HEK293T (cell line): Measurements from ENCODE around the gene EXOC7.

Experiments
- CTCF ChIA-PET: fragments of 350-600 bp; formaldehyde crosslinking; extraction: SDS; loops from one replicate; lab custom pipeline; 2021; ENCODE audit warnings: antibody characterized with exemption, inconsistent platforms; lab: Yijun Ruan, JAX
- POLR2A ChIA-PET: fragments of 350-600 bp; formaldehyde crosslinking; extraction: SDS; loops from one replicate; lab custom pipeline; 2020; ENCODE audit warnings: antibody characterized with exemption, inconsistent platforms; lab: Yijun Ruan, JAX
- DNase-seq: peaks from one replicate; pipeline ENCODE4 v3.0.0; 2012; ENCODE audit warnings: mixed read lengths; ENCODE audit errors: extremely low spot score
- ARNT ChIP-seq: fragments of 450-650 bp; IDR thresholded peaks from 2 replicates; pipeline ENCODE4 v1.6.1; 2017; ENCODE audit warnings: mild to moderate bottlenecking
- BHLHE40 ChIP-seq: fragments of 450-650 bp; IDR thresholded peaks from 2 replicates; pipeline ENCODE4 v1.6.1; 2016; ENCODE audit warnings: mild to moderate bottlenecking, moderate library complexity, borderline replicate concordance
- CTBP1 ChIP-seq: fragments of 450-650 bp; IDR thresholded peaks from 2 replicates; pipeline ENCODE4 v1.6.1; 2016; ENCODE audit warnings: borderline replicate concordance
- ELF4 ChIP-seq: fragments of 450-650 bp; IDR thresholded peaks from 2 replicates; pipeline ENCODE4 v1.6.1; 2017; ENCODE audit warnings: antibody characterized with exemption
- FOXA1 ChIP-seq: fragments of 450-650 bp; IDR thresholded peaks from 2 replicates; pipeline ENCODE4 v1.6.1; 2016; ENCODE audit warnings: mild to moderate bottlenecking
- FOXK2 ChIP-seq: fragments of 450-650 bp; IDR thresholded peaks from 2 replicates; pipeline ENCODE4 v1.6.1; 2016; ENCODE audit warnings: mild to moderate bottlenecking
- FOXM1 ChIP-seq: fragments of 450-650 bp; IDR thresholded peaks from 2 replicates; pipeline ENCODE4 v1.6.1; 2017; ENCODE audit warnings: mild to moderate bottlenecking, borderline replicate concordance
- HDGF ChIP-seq: fragments of 450-650 bp; IDR thresholded peaks from 2 replicates; pipeline ENCODE4 v1.6.1; 2017; ENCODE audit warnings: antibody characterized with exemption, borderline replicate concordance
- L3MBTL2 ChIP-seq: fragments of 450-650 bp; conservative IDR thresholded peaks from 2 replicates; pipeline ENCODE4 v1.6.1; 2016; ENCODE audit warnings: mild to moderate bottlenecking
- LEF1 ChIP-seq: fragments of 450-650 bp; IDR thresholded peaks from 2 replicates; pipeline ENCODE4 v1.6.1; 2017; ENCODE audit warnings: mild to moderate bottlenecking, borderline replicate concordance
- NFRKB ChIP-seq: fragments of 450-650 bp; IDR thresholded peaks from 2 replicates; pipeline ENCODE4 v1.6.1; 2016; ENCODE audit warnings: mild to moderate bottlenecking, moderate library complexity
- SP1 ChIP-seq: fragments of 450-650 bp; IDR thresholded peaks from 2 replicates; pipeline ENCODE4 v1.6.1; 2017
- SUZ12 ChIP-seq: fragments of 450-650 bp; IDR thresholded peaks from 2 replicates; pipeline ENCODE4 v1.6.1; 2016; ENCODE audit warnings: mild to moderate bottlenecking
- ZNF384 ChIP-seq: fragments of 450-650 bp; IDR thresholded peaks from 2 replicates; pipeline ENCODE4 v1.6.1; 2016
- TF ChIP-seq, protein P1 (sequence below): fragments of 450-650 bp; IDR thresholded peaks from 2 replicates; pipeline ENCODE4 v1.6.1; 2016

Gene EXOC7

DNA sequence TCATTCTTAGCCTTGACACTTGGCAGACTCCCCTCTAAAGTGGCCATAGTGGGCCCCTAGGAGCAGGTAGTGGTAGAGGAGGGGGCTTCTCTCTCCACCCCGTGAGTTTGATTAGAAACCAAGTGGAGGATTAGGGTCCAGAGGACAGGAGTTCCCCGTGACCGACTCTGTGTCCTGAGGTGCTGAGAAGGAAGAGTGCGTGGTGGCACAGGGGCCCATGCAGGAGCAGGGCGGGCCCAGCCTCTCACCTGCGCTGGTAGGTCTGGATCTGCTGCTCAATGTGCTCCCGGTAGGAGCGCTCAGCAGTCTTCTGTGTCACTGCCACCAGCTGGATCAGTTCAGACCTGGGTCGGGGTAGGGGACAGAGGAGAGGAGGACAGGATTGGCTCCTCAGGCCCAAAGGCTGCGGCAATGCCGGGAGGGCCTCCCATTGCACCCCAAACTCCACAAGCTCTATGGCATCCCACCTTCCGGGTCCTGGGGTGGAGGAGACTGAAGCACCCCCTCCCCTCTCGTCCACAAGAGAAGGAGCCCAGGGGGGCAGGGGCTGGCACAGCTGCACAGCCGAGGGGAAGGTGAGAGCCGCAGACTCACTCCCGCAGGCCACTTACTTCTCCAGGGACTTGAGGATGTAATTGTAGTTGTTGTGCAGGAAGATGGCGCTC lies 18.4 kb downstream of the EXOC7 start:
- TF ChIP-seq BHLHE40 (no peak), FOXK2 (no peak)
- no peak for DNase-seq
- POLR2A ChIA-PET: interaction anchor here (1.6 kb wide), 1 partner anchor 10 kb away, joined by 3 read pairs; no protein-coding TSS in a partner anchor
- CTCF ChIA-PET: no interaction called here

DNA sequence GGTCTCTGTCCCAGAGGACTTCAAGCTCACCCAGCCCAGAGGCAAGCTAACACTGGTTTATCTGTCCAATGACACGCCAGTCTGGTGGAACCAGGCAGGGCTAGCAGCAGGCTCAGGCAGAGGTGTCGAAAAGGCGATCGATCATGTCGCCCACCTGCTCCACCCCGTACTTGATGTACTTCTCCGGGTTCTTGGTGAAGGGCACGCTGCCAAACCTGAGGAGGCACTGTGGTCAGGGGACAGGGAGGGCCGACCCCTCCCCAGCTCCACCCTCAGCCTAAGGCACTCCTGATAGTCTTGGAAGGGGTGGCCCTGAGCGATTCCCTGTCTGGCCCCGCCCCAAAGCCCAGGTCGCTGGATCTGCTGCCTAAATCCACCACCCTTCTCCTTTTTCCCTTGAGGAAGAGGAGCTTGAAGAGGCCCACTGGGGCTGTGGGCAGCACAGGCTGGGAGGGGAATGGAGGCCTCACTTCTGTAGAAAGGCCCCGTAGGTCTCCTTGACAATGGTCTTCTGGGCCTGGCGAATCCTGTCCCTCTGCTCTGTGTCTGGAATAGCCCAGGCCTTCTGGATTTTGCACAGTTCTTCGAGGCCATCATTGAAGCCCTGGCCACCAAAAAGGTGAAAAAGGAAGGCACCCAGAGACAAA lies 19.9 kb downstream of the EXOC7 start:
- TF ChIP-seq BHLHE40 (no peak), LEF1 (no peak)
- no peak for DNase-seq
- ChIA-PET POLR2A (interaction anchor here (1.0 kb wide), 1 partner anchor 11 kb away, joined by 6 read pairs; the partner anchor contains the start of gene SRP68), CTCF (no interaction called here)

DNA sequence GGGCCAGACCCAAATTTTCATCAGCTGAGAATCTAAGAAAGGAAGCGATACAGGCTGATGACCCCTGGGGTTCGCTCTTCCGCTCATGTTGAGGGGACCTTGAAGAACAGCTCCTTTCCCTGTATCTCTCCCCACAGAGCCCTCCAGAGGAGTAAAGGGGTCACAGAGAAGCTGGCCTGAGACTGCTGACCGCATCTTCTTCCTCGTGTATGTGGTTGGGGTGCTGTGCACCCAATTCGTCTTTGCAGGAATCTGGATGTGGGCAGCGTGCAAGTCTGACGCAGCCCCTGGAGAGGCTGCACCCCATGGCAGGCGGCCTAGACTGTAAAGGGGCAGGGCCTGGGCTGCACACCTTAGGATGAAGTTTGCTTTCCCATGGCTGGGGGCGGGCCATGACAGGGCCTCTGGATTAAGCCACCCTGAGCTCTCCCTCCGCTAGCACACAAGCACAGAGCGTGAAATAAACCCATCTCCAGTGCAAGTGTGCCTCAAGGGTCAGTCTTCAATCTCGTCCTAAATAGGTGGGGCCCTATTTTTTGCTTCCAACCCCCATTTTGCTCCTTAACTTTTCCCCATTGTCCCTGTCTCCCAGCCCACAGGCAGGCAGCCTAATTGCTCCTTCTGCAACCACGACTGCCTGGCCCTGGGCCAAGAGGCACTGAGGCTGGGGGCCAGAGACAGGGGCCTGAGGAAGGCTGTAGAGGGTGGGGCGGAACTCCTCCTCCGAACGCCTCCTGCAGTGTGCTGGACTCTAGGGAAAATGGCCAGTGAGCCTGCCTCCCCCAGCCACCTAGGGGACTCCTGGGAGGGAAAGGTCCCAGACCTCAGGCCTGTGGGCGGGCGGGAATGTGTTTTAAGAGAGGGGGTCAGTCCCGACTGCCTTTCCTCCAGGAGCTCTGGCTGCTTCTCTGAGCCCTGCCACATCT lies 21.0 kb downstream of the EXOC7 start:
- TF ChIP-seq, protein P1, sequence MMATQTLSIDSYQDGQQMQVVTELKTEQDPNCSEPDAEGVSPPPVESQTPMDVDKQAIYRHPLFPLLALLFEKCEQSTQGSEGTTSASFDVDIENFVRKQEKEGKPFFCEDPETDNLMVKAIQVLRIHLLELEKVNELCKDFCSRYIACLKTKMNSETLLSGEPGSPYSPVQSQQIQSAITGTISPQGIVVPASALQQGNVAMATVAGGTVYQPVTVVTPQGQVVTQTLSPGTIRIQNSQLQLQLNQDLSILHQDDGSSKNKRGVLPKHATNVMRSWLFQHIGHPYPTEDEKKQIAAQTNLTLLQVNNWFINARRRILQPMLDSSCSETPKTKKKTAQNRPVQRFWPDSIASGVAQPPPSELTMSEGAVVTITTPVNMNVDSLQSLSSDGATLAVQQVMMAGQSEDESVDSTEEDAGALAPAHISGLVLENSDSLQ: no peak
- TF ChIP-seq SUZ12: no peak
- no peak for TF ChIP-seq FOXA1
- TF ChIP-seq ARNT: no peak
- no peak for TF ChIP-seq HDGF
- TF ChIP-seq FOXM1: no peak
- no peak for TF ChIP-seq ZNF384
- no peak for TF ChIP-seq ELF4
- no peak for TF ChIP-seq FOXK2
- TF ChIP-seq NFRKB: no peak
- TF ChIP-seq BHLHE40: no peak
- no peak for TF ChIP-seq L3MBTL2

DNA sequence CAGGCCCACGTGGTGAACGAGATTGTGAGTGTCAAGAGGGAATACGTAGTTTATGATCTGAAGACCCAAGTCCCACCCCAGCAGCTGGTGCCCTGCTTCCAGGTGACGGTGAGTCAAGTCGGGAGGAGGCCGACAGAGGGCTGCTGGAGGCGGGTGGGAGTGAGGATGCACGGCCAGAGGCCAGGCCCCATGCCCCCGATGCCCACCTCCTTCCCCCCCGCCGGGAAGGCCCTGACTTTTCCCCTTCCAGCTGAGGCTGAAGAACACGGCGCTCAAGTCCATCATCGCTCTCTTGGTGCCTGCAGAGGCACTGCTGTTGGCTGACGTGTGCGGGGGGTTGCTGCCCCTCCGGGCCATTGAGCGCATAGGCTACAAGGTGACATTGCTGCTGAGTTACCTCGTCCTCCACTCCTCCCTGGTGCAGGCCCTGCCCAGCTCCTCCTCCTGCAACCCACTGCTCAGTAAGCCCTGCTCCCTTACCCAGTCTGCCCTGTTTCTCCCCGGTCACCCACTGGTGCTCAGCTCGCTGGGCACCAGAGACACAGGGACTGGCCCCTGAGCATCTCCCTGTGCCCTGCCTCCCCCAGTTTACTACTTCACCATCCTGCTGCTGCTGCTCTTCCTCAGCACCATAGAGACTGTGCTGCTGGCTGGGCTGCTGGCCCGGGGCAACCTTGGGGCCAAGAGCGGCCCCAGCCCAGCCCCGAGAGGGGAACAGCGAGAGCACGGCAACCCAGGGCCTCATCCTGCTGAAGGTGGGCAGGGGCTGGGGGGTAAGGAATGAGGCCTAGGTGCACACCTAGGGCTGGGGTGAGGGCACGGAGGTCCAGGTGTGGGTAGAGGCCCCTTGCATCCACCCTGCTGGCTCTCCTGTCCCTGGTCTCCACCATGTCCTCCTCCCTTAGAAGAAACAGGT lies 22.0 kb downstream of the EXOC7 start:
- TF ChIP-seq FOXM1: no peak
- no peak for TF ChIP-seq SUZ12
- TF ChIP-seq ARNT: no peak
- no peak for TF ChIP-seq SP1
- TF ChIP-seq ELF4: no peak
- no peak for TF ChIP-seq LEF1
- TF ChIP-seq CTBP1: no peak
- no peak for TF ChIP-seq NFRKB
- TF ChIP-seq, protein P1: no peak
- no peak for TF ChIP-seq FOXA1
- no peak for TF ChIP-seq L3MBTL2
- no peak for TF ChIP-seq FOXK2
- no peak for TF ChIP-seq HDGF
- no peak for DNase-seq
- ChIA-PET POLR2A (interaction anchor here (1.9 kb wide), 1 partner anchor 9 kb away, joined by 11 read pairs; the partner anchor contains the start of gene SRP68), CTCF (no interaction called here)

More for the DNA sequence above, 21.0 kb downstream of the EXOC7 start:
- CTCF ChIA-PET: interaction anchor here (0.9 kb wide), 1 partner anchor 69 kb away, joined by 3 read pairs; no protein-coding TSS in a partner anchor
- no peak for DNase-seq
- POLR2A ChIA-PET: interaction anchor here (1.0 kb wide), 1 partner anchor 10 kb away, joined by 6 read pairs; the partner anchor contains the start of gene SRP68

DNA sequence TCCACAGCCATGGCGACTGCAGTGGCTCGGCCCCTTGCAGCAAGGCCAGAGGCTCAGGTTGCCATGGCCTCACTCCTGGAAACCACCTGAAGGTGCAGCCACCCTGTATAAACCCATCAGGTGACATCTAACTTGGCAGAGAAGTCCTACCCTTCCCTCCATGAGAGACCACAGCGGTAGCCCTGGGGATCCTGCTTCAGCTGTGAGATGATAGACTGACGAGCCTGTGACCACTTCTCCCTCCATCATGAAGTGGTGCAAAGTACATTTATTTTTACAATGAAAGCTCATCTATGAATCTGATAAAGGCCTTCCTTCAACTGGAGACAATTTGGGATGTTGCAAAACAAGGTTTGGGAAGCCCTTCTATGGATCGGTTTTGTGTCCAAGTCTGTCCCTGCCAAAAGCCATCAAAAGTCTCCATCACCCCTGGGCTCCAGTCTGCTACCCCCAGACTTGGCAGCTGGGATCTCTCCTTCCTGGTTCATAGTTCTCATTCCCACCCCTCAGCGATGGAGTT lies 22.8 kb downstream of the EXOC7 start:
- no peak for DNase-seq
- no peak for TF ChIP-seq LEF1
- TF ChIP-seq ARNT: no peak
- no peak for TF ChIP-seq BHLHE40
- no peak for TF ChIP-seq FOXK2
- TF ChIP-seq CTBP1: no peak
- TF ChIP-seq, protein P1: no peak
- no peak for TF ChIP-seq L3MBTL2
- TF ChIP-seq FOXA1: no peak
- TF ChIP-seq ZNF384: no peak
- no peak for TF ChIP-seq FOXM1
- TF ChIP-seq ELF4: no peak
- TF ChIP-seq SUZ12: no peak
- no peak for TF ChIP-seq SP1
- no peak for TF ChIP-seq NFRKB
- CTCF ChIA-PET: interaction anchor here (1.1 kb wide), 1 partner anchor 67 kb away, joined by 3 read pairs; no protein-coding TSS in a partner anchor
- POLR2A ChIA-PET: interaction anchor here (0.7 to 1.9 kb wide), 3 partner anchors 9 to 27 kb away, joined by 3 to 11 read pairs (median 4); partner anchors contain the start of genes EXOC7 and SRP68
